ENCODE results near the gene SLC15A3.

Gene SLC15A3

GRCh38 chr11:60936467-60937143 is 15.4 kb downstream of the SLC15A3 start:
- no peak for TF ChIP-seq TAF1 (IDR thresholded peaks at IDR 0.05; ENCODE audit: borderline replicate concordance, insufficient read depth, low read length)
- no peak for TF ChIP-seq SIN3A (IDR thresholded peaks at IDR 0.05; ENCODE audit: borderline replicate concordance, insufficient read depth, low read length)
- TF ChIP-seq FOXP2 (optimal IDR thresholded peaks at IDR 0.05; ENCODE audit: borderline replicate concordance, extremely low read depth, extremely low read length, insufficient read depth): no peak
- TF ChIP-seq POLR2AphosphoS5 (IDR thresholded peaks at IDR 0.05; ENCODE audit: low read depth, low read length): no peak
- TF ChIP-seq REST (IDR thresholded peaks at IDR 0.05; ENCODE audit: insufficient read depth in 1 of 2, low read depth in 2 of 2, low read length in 2 of 2): no peak

- TF ChIP-seq FOXP2 (optimal IDR thresholded peaks at IDR 0.05; ENCODE audit: borderline replicate concordance, extremely low read depth, extremely low read length, insufficient read depth): no peak
- no peak for TF ChIP-seq TAF1 (IDR thresholded peaks at IDR 0.05; ENCODE audit: borderline replicate concordance, insufficient read depth, low read length)
- TF ChIP-seq REST (IDR thresholded peaks at IDR 0.05; ENCODE audit: insufficient read depth in 1 of 2, low read depth in 2 of 2, low read length in 2 of 2): no peak
- TF ChIP-seq SIN3A (IDR thresholded peaks at IDR 0.05; ENCODE audit: borderline replicate concordance, insufficient read depth, low read length): no peak
- TF ChIP-seq POLR2AphosphoS5 (IDR thresholded peaks at IDR 0.05; ENCODE audit: low read depth, low read length): no peak
These were observed 16.1 kb downstream of the SLC15A3 start for GRCh38 chr11:60935676-60936442.

GRCh38 chr11:60934790-60935605 is 17.0 kb downstream of the SLC15A3 start:
- TF ChIP-seq REST (IDR thresholded peaks at IDR 0.05; ENCODE audit: insufficient read depth in 1 of 2, low read depth in 2 of 2, low read length in 2 of 2): no peak
- TF ChIP-seq FOXP2 (optimal IDR thresholded peaks at IDR 0.05; ENCODE audit: borderline replicate concordance, extremely low read depth, extremely low read length, insufficient read depth): no peak
- TF ChIP-seq SIN3A (IDR thresholded peaks at IDR 0.05; ENCODE audit: borderline replicate concordance, insufficient read depth, low read length): no peak
- no peak for TF ChIP-seq POLR2AphosphoS5 (IDR thresholded peaks at IDR 0.05; ENCODE audit: low read depth, low read length)
- no peak for TF ChIP-seq TAF1 (IDR thresholded peaks at IDR 0.05; ENCODE audit: borderline replicate concordance, insufficient read depth, low read length)

- TF ChIP-seq FOXP2 (optimal IDR thresholded peaks at IDR 0.05; ENCODE audit: borderline replicate concordance, extremely low read depth, extremely low read length, insufficient read depth) (no peak), POLR2AphosphoS5 (IDR thresholded peaks at IDR 0.05; ENCODE audit: low read depth, low read length) (no peak), TAF1 (IDR thresholded peaks at IDR 0.05; ENCODE audit: borderline replicate concordance, insufficient read depth, low read length) (no peak), SIN3A (IDR thresholded peaks at IDR 0.05; ENCODE audit: borderline replicate concordance, insufficient read depth, low read length) (no peak), REST (IDR thresholded peaks at IDR 0.05; ENCODE audit: insufficient read depth in 1 of 2, low read depth in 2 of 2, low read length in 2 of 2) (no peak)
These were observed 17.7 kb downstream of the SLC15A3 start for GRCh38 chr11:60934124-60934789.

Data from PFSK-1 (cell line).